GM13976 (cell line): ENCODE measurements around the gene GGA1.

Source experiments
- DNase-seq: peaks from one replicate; pipeline ENCODE4 v3.0.0; 2012; ENCODE audit warnings: low spot score
- in situ Hi-C: fragments of 300-500 bp; cut with MboI; formaldehyde crosslinking; loops from one replicate; pipeline ENCODE4 v1.12.0; 2022; ENCODE audit warnings: low sequenced_read_pairs, mixed read lengths, inconsistent platforms; ENCODE audit not compliant: unreplicated experiment
- TF ChIP-seq, protein P1 (sequence below): IDR thresholded peaks from 2 replicates; pipeline ENCODE4 v1.5.1; 2012; ENCODE audit warnings: borderline replicate concordance, mild to moderate bottlenecking; ENCODE audit not compliant: insufficient read depth; ENCODE audit errors: extremely low read depth, missing control alignments, control extremely low read depth

The GGA1 gene

GRCh38 chr22:37566903-37567798 is 41.5 kb upstream of the GGA1 start:
- in situ Hi-C loops: no loop called here
- TF ChIP-seq, protein P1, sequence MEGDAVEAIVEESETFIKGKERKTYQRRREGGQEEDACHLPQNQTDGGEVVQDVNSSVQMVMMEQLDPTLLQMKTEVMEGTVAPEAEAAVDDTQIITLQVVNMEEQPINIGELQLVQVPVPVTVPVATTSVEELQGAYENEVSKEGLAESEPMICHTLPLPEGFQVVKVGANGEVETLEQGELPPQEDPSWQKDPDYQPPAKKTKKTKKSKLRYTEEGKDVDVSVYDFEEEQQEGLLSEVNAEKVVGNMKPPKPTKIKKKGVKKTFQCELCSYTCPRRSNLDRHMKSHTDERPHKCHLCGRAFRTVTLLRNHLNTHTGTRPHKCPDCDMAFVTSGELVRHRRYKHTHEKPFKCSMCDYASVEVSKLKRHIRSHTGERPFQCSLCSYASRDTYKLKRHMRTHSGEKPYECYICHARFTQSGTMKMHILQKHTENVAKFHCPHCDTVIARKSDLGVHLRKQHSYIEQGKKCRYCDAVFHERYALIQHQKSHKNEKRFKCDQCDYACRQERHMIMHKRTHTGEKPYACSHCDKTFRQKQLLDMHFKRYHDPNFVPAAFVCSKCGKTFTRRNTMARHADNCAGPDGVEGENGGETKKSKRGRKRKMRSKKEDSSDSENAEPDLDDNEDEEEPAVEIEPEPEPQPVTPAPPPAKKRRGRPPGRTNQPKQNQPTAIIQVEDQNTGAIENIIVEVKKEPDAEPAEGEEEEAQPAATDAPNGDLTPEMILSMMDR: peak; percentile 88

GRCh38 chr22:37568012-37568411 is 40.6 kb upstream of the GGA1 start:
- in situ Hi-C loops: no loop called here
- DNase-seq: no peak
- TF ChIP-seq, protein P1: no peak

More at GRCh38 chr22:37566903-37567798, 41.5 kb upstream of the GGA1 start:
- peak; percentile 93 for DNase-seq

DNA sequence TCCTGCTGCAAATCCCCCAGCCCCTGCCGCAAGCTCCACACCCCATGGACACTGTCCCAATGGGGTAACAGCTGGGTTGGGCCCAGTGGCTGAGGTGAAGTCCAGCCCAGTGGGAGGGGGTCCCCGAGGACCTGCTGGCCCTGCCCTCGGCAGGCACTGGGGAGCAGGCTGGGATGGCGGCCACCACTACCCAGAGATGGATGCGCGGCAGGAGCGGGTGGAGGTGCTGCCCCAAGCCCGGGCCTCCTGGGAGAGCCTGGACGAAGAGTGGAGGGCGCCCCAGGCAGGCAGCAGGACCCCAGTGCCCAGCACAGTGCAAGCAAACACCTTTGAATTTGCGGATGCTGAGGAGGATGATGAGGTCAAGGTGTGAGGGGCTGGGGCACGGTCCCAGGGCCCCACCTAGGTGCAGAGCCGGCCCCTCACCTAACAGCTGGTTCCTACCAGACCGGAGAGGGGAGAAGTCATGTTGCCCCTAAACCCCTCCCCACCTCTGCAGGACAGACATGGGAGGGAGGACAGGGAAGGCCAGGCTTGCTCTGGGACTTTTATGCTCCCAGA is 40.1 kb upstream of the GGA1 start:
- no peak for DNase-seq
- TF ChIP-seq, protein P1: no peak
- in situ Hi-C loops: no loop called here

DNA sequence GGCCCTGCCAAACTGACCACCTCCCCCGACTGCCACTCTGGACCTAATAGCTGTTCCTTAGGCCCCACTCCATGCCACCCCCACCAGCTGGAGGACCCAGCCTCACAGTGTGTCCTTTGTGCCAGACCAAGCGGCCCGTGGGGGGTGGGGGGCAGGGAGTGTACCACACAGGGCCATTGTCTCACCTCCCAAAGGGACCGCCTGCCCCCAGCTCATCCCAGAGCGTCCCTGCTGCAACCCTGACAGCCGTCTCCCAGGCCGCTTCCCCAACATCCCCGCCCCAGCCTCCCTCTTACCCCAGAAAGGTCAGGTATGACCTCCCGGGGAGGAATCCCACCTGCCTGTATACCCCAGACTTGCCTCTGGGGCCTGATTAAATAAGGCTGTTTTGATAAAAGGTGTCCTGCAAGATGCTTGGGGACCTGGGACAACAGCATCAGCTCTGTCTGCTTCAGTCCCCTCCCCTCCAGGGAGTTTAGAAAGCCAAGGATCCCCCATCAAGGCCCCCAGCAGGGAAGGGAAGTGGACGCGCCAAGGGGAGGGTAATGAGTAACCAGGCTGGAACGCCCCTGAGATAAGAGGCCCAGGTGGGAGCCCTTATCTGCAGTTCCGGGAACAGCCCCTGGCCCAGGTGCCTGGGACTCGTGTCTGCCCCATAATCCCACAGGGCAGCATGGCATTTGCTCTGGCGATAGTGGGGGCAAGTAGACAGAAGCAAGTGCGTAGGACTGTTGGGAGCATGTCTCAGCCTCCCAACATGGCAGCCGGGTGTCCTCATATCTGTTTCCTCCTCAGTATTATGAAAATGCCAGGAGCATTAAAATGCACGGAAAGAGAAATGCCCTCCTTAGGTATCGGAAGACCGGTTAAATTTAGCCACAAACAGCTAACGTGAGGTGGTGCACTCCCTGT is 39.4 kb upstream of the GGA1 start:
- TF ChIP-seq, protein P1: no peak
- DNase-seq: no peak
- in situ Hi-C loops: no loop called here

GRCh38 chr22:37569921-37570660 is 38.5 kb upstream of the GGA1 start:
- in situ Hi-C loops: no loop called here
- DNase-seq: no peak
- TF ChIP-seq, protein P1: no peak

GRCh38 chr22:37570661-37570976 is 38.0 kb upstream of the GGA1 start:
- TF ChIP-seq, protein P1: no peak
- DNase-seq: no peak
- in situ Hi-C loops: no loop called here
